BE2C (cell line): ENCODE measurements around the gene CCDC9.

Source experiments
- DNase-seq: peaks from one replicate; pipeline ENCODE4 v3.0.0-alpha.2; 2020
- H3K27me3 ChIP-seq: fragments of 250-450 bp; sonication (Bioruptor Pico); 2 replicates; pipeline ENCODE4 v1.5.1; 2020; ENCODE audit warnings: mild to moderate bottlenecking
- H3K36me3 ChIP-seq: fragments of 250-450 bp; sonication (Bioruptor Pico); 2 replicates; pipeline ENCODE4 v1.5.1; 2020; ENCODE audit warnings: mild to moderate bottlenecking
- H3K4me1 ChIP-seq: fragments of 250-450 bp; sonication (Bioruptor Pico); 2 replicates; pipeline ENCODE4 v1.5.1; 2020
- H3K4me3 ChIP-seq: 2 replicates; pipeline ENCODE4 v1.5.1; 2011; ENCODE audit warnings: low read depth, low read length
- H3K9me3 ChIP-seq: fragments of 250-450 bp; sonication (Bioruptor Pico); 2 replicates; pipeline ENCODE4 v1.5.1; 2020
- TF ChIP-seq, protein P1 (sequence below): IDR thresholded peaks from 2 replicates; pipeline ENCODE4 v1.5.1; 2012; ENCODE audit warnings: mild to moderate bottlenecking, low read depth, low read length

Gene CCDC9

DNA sequence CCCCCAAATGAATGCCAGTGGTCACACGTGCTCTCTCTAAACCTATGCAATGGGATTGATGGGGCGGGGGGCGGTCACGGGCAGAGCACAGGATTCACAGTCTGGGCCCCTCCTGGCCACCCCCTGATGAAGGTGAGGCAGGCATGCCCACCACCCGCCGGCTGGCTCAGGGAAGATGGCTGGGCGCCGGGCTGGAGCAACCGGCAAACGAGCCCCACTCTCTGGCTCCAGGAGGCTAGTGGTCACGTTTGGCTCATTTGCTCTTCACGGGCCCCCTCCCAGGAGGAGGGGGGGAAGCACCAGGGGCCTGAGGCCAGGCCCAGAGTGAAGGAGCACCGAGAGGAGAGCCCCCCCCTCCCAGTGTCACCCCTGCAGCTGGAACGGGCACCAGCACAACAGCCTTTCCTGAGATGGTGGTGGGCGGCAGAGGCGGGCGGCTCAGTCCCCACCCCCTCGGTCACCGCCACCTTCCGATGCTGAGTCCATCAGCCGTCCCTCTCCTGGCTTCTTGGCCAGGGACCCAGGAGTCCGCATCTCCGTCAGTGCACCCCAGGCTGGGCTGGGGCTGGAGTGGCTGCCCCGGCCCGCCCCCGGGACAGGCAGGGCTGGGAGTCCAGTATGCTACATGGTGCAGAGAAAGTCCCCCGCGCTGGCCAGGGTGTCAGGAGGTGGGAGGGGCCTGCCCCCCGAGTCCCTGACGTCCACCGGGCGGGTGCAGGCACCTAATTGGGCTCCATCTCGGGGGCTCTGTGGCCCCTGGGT, 35.1 kb upstream of the CCDC9 start:
- TF ChIP-seq, protein P1, sequence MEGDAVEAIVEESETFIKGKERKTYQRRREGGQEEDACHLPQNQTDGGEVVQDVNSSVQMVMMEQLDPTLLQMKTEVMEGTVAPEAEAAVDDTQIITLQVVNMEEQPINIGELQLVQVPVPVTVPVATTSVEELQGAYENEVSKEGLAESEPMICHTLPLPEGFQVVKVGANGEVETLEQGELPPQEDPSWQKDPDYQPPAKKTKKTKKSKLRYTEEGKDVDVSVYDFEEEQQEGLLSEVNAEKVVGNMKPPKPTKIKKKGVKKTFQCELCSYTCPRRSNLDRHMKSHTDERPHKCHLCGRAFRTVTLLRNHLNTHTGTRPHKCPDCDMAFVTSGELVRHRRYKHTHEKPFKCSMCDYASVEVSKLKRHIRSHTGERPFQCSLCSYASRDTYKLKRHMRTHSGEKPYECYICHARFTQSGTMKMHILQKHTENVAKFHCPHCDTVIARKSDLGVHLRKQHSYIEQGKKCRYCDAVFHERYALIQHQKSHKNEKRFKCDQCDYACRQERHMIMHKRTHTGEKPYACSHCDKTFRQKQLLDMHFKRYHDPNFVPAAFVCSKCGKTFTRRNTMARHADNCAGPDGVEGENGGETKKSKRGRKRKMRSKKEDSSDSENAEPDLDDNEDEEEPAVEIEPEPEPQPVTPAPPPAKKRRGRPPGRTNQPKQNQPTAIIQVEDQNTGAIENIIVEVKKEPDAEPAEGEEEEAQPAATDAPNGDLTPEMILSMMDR, result no peak
- no peak overlapping the region for H3K4me3 ChIP-seq
- no peaks in the 10 kb centered on the region for H3K9me3 ChIP-seq
- H3K27me3 ChIP-seq, result no peaks in the 10 kb centered on the region
- no peaks in the 10 kb centered on the region for H3K36me3 ChIP-seq
- no peak for DNase-seq
- H3K4me1 ChIP-seq, result peaks cover 3% of the 10 kb centered on the region; the same call in 1 of the 2 replicates

DNA sequence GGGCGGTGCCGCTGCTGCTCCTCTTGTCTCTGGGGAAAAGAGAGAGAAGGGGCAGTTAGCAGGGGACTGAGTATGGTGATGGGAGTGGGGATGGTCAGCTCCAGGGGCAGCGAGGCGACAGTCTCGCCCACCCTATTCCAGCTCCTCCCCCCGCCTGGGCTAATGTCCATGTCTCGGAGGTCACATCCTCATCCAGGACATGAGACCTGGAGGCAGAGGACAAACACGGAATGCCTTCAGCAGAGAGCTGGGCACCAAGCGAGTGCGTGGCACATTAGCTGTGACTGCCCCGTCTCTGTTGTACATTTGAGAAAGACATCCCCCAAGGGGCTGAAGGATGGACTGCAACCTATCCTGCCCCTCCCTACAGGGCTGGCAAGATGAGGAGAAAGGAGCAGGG, 34.4 kb upstream of the CCDC9 start:
- TF ChIP-seq, protein P1, result no peak
- no peaks in the 10 kb centered on the region for H3K9me3 ChIP-seq
- H3K4me3 ChIP-seq, result no peak overlapping the region
- DNase-seq, result no peak
- H3K4me1 ChIP-seq, result peaks cover 6% of the 10 kb centered on the region
- no peaks in the 10 kb centered on the region for H3K27me3 ChIP-seq
- H3K36me3 ChIP-seq, result no peaks in the 10 kb centered on the region

DNA sequence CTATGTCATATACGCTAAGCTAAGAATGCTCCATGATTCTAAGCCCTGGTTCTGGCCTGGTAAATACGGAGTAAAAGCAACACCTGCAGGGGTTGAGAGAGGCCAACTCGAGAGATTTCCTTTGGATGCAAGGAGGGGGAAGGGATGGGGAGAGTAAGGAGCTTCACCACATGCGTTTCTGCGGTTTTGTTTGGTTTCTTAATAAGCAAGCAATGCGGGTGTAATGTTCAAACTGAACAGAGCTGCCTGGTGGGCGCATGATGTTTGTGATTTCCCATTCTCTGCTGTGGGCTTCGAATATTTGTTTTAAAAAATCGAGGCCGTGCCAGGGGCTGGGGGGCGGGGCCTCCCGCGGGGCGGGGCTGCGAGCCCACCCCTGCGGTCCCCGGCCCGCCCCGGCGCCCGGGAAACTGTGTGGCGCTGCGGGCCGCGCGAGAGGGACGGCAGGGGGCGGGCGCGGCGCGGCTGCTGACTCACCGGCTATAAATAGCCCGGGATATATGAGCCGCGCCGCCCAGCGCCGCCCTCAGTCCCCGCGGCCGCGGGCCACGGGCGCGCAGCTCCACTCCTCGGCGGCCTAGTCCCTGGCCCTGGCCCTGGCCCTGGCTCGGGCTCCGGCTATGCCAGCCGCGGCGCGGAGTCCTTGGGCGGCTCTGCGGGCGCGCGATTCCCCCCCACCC, 30.4 kb upstream of the CCDC9 start:
- H3K27me3 ChIP-seq, result no peaks in the 10 kb centered on the region
- peaks cover 14% of the 10 kb centered on the region for H3K4me1 ChIP-seq
- DNase-seq, result peak; percentile 90
- peak overlapping the region; percentile 78 for H3K4me3 ChIP-seq
- H3K9me3 ChIP-seq, result no peaks in the 10 kb centered on the region
- TF ChIP-seq, protein P1, result no peak; the same call in 1 of the 2 replicates
- no peaks in the 10 kb centered on the region for H3K36me3 ChIP-seq

DNA sequence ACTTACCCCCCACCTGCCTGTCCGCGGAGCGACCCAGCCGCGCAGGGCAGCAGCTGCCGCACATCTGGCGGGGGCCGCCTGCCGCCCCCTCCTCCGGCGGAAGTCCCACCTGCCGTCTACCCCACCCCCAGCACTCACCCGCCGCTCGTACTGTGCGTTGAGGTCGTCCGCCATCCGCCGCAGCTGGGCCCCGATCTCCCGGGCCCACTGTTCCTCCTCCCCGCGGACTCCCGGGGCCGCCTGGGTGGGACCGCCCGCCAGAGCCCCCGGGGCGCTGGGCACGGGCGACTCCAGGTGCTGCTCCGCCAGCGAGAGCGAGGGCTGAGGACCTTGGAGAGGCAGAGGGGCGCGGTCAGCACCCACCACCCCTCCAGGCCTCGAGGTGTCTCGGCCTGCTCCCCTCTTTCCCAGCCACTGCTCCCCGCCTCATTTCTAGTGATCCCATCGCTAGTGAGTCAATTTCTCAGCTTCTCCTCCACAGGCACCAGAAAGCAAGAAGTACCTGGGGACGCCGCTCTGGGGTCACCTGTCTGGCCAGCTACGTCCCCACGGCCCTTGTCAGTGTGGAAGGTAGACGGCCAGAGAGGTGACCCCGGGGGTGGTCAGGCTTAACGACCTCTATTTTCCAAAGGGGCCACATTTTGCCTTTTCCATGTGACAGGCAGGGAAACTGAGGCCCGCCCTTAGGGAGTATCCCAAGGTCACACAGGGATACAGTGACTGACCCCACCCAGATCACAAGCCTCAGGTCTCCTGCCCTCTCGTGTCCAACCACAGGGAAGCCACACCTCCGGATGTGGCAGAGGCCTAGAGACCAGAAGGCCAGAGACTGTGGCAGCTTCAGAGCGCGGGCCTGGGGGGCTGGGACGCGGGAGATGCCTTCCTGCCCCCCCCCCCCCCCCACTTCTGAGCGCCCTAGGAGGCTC, 29.6 kb upstream of the CCDC9 start:
- no peaks in the 10 kb centered on the region for H3K9me3 ChIP-seq
- H3K27me3 ChIP-seq, result no peaks in the 10 kb centered on the region
- DNase-seq, result peak; percentile 66
- no peaks in the 10 kb centered on the region for H3K36me3 ChIP-seq
- peaks cover 18% of the 10 kb centered on the region for H3K4me1 ChIP-seq
- TF ChIP-seq, protein P1, result no peak
- peak overlapping the region; percentile 78 for H3K4me3 ChIP-seq

DNA sequence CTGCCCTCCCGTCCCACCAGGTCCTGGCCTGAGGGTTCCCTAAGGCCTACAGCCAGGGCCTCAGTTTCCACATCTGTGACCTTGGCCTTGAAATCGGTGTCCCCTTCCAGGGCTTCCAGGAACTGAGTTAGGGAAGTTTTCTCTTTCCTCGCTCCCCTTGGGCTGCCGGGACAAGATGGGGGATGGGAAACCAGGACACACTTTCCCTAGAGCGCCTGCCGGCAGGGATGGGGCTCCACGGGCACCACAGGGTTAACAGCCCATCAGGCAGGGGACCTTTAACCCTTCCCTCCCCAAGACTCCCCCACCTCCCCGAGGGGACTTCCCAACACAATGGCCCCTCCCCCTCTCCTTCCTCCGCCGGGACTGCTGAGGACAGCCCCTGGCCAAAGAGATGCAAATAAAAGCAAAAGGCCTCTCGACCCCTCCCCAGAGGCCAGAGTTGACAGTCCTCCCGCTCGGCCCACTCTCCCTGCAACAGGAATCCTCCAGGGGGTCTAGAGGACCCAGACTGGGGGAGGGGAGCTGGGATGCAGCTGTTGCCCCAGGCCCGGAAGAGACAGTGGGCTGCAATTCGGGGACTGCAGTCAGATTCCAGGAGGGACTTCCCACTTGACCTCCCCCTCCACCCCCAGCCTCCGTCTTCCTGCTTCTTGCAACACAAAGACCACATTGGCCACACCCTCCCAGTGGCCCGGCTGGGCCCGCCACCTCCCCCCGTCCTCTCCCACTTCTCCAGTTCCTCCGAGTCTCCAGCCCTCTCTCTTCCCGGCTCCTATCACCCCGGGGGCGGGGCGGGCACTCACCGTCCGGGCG, 28.8 kb upstream of the CCDC9 start:
- Histone ChIP-seq H3K27me3 (no peaks in the 10 kb centered on the region), H3K4me1 (peaks cover 19% of the 10 kb centered on the region), H3K9me3 (no peaks in the 10 kb centered on the region), H3K36me3 (no peaks in the 10 kb centered on the region), H3K4me3 (peak overlapping the region; percentile 78)
- DNase-seq, result peak; percentile 78
- TF ChIP-seq, protein P1, result no peak
